Cardiac muscle cell (in vitro differentiated cells and primary cell): Measurements from ENCODE around the gene MUC5B. TPM values are rescaled to one million over a fixed set of nuclear protein-coding genes. Genes with fewer than 3 reads are reported as not detected.

Experiments used
- DNase-seq, 2 donors: peaks; one replicate each; pipeline versions ENCODE4 v3.0.0 to v3.0.0-alpha.2; 2010 to 2017; ENCODE audit warnings: low read depth in 1 of 2, low spot score in 1 of 2
- H3K27ac ChIP-seq: fragments of 200-600 bp; sonication (generic); 2 replicates; pipeline ENCODE4 v1.5.1; 2016
- H3K27me3 ChIP-seq: fragments of 200-600 bp; sonication (generic); 2 replicates; pipeline ENCODE4 v1.6.0; 2016; ENCODE audit warnings: control low read depth
- H3K36me3 ChIP-seq: fragments of 200-600 bp; sonication (generic); 2 replicates; pipeline ENCODE4 v1.5.1; 2016; ENCODE audit warnings: control low read depth
- H3K4me1 ChIP-seq: fragments of 200-600 bp; sonication (generic); 2 replicates; pipeline ENCODE4 v1.8.1; 2017; ENCODE audit warnings: low read depth, mild to moderate bottlenecking, mixed run types
- H3K4me3 ChIP-seq: fragments of 200-600 bp; sonication (generic); 2 replicates; pipeline ENCODE4 v1.5.1; 2016; ENCODE audit warnings: mild to moderate bottlenecking
- H3K9me3 ChIP-seq: fragments of 200-600 bp; sonication (generic); 2 replicates; pipeline ENCODE4 v1.5.1; 2017; ENCODE audit warnings: low read depth, mild to moderate bottlenecking, control low read depth
- CTCF ChIP-seq: IDR thresholded peaks from 2 replicates; pipeline ENCODE4 v1.5.1; 2012; ENCODE audit warnings: low read depth, mild to moderate bottlenecking, low read length
- polyA plus RNA-seq: library from polyadenylated mRNA; unstranded; fragments of >200 nt; fragmentation: Nextera tagmentation; extraction: Ambion mirVana; gene quantifications from 2 replicates; pipeline ENCODE4 v1.2.1, GENCODE V29; 2016
- total RNA-seq: library from RNA; depleted of rRNA; stranded (reverse); fragments of >200 nt; gene quantifications from 2 replicates; pipeline ENCODE4 v1.2.3, GENCODE V29; 2016

Gene MUC5B
- total and polyA plus RNA-seq, 2 experiments from 2014 or later: not detected

- Histone ChIP-seq H3K27ac (no peak overlapping the region), H3K36me3 (peaks cover 3% of the 10 kb centered on the region), H3K4me1 (peaks cover 17% of the 10 kb centered on the region), H3K9me3 (no peaks in the 10 kb centered on the region), H3K27me3 (no peaks in the 10 kb centered on the region), H3K4me3 (no peak overlapping the region)
- DNase-seq: no peak
- no peak for TF ChIP-seq CTCF
Observed at GRCh38 chr11:1302041-1302460, 79.2 kb downstream of the MUC5B start.

- H3K27me3 ChIP-seq: no peaks in the 10 kb centered on the region
- no peak overlapping the region for H3K27ac ChIP-seq
- DNase-seq: no peak
- peaks cover 17% of the 10 kb centered on the region for H3K4me1 ChIP-seq
- no peak overlapping the region for H3K4me3 ChIP-seq
- no peaks in the 10 kb centered on the region for H3K9me3 ChIP-seq
- TF ChIP-seq CTCF: no peak
- H3K36me3 ChIP-seq: peaks cover 3% of the 10 kb centered on the region
Observed at GRCh38 chr11:1302461-1303125, 79.7 kb downstream of the MUC5B start.

GRCh38 chr11:1303126-1303821 is 80.4 kb downstream of the MUC5B start:
- no peaks in the 10 kb centered on the region for H3K27me3 ChIP-seq
- peak; percentile 14 for TF ChIP-seq CTCF
- H3K27ac ChIP-seq: no peak overlapping the region
- peaks cover 17% of the 10 kb centered on the region for H3K4me1 ChIP-seq
- DNase-seq: no peak
- no peak overlapping the region for H3K4me3 ChIP-seq
- no peaks in the 10 kb centered on the region for H3K36me3 ChIP-seq
- H3K9me3 ChIP-seq: no peaks in the 10 kb centered on the region

GRCh38 chr11:1303973-1304372 is 81.1 kb downstream of the MUC5B start:
- no peaks in the 10 kb centered on the region for H3K27me3 ChIP-seq
- H3K27ac ChIP-seq: peak overlapping the region; percentile 13
- H3K9me3 ChIP-seq: no peaks in the 10 kb centered on the region
- no peaks in the 10 kb centered on the region for H3K36me3 ChIP-seq
- no peak for TF ChIP-seq CTCF
- H3K4me1 ChIP-seq: peaks cover 17% of the 10 kb centered on the region
- DNase-seq: peak in 1 of 2 donors; percentile 17
- H3K4me3 ChIP-seq: no peak overlapping the region

- H3K36me3 ChIP-seq: no peaks in the 10 kb centered on the region
- no peaks in the 10 kb centered on the region for H3K27me3 ChIP-seq
- peak in 1 of 2 donors; percentile 9 for DNase-seq
- H3K4me3 ChIP-seq: no peak overlapping the region
- H3K9me3 ChIP-seq: no peaks in the 10 kb centered on the region
- H3K27ac ChIP-seq: peak overlapping the region; percentile 13
- peaks cover 13% of the 10 kb centered on the region for H3K4me1 ChIP-seq
- TF ChIP-seq CTCF: no peak
Observed at GRCh38 chr11:1304380-1304779, 81.5 kb downstream of the MUC5B start.
